ENCODE measurements around the gene MTA2.

The MTA2 gene

GRCh38 chr11:62546244-62546928, 55.3 kb downstream of the MTA2 start, which contains the start of gene AHNAK:
AHNAK (minus strand) TSS chr11:62546806; CDS start chr11:62536098, 10,708 bp downstream.
- FAIRE-seq, result no peak
- peak; percentile 96 for TF ChIP-seq POLR2A (IDR thresholded peaks at IDR 0.05; ENCODE audit: low read depth, low read length)
- DNase-seq (ENCODE audit: insufficient read length, low spot score), result peak; percentile 46

DNA sequence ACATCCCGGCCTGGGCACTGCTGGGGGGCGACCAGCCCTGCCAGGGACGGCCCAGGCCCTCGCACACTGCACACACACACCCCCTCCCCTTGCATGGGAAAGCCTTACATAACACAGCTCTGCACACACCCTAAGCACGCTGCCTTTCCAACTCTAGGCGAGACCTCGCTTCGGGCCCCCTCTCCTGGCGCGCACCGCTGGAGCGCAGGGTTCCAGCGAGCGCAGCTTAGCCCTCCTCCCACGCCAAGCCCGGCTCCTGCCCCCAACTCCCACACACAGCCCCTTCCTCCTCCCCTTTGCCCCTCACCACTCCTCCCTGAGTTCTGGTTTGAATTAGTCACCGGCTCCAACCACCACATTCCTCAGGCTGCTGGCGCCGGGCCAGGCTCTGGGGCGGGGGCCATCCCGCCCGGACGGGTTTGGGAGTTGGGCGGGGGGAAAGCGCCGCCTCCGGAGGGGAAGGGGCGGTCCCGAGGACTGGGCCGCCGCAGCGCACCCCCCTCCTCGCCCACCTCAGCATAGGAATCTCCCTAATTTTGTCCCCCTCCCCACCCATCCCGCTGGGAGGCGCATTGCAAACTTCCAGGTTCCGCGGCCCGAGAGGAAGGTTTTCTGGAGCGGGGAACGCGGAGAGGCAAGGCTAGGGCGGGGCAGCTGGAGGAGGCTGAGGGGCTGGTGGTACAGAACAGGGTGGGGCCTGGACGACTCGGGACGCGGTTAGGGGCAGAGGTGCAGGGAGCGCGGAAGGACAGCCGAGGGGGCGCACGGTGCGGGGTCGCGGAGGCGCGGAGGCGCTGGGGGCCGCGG, 56.0 kb downstream of the MTA2 start:
- TF ChIP-seq POLR2A (IDR thresholded peaks at IDR 0.05; ENCODE audit: low read depth, low read length), result peak; percentile 64
- DNase-seq (ENCODE audit: insufficient read length, low spot score) (peak; percentile 79), FAIRE-seq (no peak)

DNA sequence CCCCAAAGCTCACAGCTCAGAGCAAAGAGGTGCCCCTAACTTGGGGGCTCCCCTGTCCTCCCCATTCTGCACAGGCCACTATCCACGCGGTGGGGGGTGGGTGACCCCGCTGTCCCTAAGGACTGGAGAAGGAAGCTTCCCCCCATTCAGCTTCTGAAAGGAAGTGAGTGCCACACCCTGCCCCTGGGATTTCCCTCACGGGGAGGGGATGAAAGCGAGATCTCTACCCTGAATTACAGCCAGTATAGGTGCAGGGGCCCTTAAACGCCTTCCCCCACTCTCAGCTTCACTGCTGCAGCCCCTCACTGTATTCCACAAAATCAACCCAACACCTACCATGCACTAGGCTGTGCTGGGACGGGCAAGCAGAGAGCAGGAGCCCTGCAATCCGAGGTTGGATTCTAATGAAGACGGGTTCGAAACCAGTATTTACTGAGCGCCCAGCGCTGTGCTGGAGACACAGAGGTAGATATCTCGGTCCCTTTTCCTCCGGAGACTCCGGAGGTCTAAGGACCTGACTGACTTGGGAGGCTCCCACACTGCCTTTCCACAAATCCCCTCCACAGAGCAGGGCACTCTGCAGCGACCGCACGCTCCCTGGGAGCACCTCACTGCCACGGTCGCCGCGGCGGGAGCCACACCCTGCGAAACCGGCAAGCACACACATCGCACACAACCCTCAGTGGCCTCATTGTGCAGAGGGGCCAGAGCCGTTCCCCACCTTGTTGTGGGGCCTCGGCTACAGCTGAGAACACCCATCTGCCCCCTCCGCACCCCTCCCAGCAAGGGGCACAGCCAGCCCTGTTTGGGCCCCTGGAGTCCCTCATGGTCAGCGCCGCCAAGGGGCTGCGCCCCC, 56.9 kb downstream of the MTA2 start:
- no peak for FAIRE-seq
- TF ChIP-seq POLR2A (IDR thresholded peaks at IDR 0.05; ENCODE audit: low read depth, low read length), result 0 out of 2 replicates have a peak, but pooled peaks have one; percentile 23
- DNase-seq (ENCODE audit: insufficient read length, low spot score), result peak; percentile 13

- no peak for FAIRE-seq
- DNase-seq (ENCODE audit: insufficient read length, low spot score), result no peak
- no peak for TF ChIP-seq POLR2A (IDR thresholded peaks at IDR 0.05; ENCODE audit: low read depth, low read length)
Measured at GRCh38 chr11:62543680-62544444, 57.8 kb downstream of the MTA2 start.
